Mammary epithelial cell (primary cell): ENCODE results near the gene ZNRF1.

ENCODE experiments used
- EZH2 ChIP-seq: IDR thresholded peaks from 2 replicates; pipeline ENCODE4 v1.6.1; 2012; ENCODE audit warnings: low read length, inconsistent platforms, borderline replicate concordance
- TF ChIP-seq, protein P1 (sequence below), 2 donors: IDR thresholded peaks in 1 of 2; conservative IDR thresholded peaks in 1 of 2; 2 replicates each; pipeline ENCODE4 v1.5.1; 2011 to 2012; ENCODE audit warnings: inconsistent platforms in 2 of 2, low read length in 2 of 2, mild to moderate bottlenecking in 2 of 2, control low read depth in 1 of 2, low read depth in 1 of 2; ENCODE audit not compliant: insufficient read depth in 1 of 2; ENCODE audit errors: extremely low read depth in 1 of 2

DNA sequence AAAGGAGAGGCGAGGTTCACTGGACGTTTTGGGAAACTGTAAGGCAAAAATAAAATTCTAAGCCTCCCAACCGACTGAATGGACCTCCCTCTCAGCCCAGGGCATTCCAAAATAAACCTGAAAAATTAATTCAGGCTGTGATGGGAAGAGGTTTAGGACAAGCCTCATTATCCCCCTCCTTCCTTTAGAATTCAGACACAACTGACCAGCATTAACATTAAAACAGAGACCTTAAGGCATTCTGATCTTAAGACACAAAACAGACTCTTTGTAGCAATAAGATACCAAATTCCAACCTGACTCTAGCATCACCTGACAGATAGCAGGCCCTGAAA is 118.1 kb downstream of the ZNRF1 start:
- TF ChIP-seq, protein P1, sequence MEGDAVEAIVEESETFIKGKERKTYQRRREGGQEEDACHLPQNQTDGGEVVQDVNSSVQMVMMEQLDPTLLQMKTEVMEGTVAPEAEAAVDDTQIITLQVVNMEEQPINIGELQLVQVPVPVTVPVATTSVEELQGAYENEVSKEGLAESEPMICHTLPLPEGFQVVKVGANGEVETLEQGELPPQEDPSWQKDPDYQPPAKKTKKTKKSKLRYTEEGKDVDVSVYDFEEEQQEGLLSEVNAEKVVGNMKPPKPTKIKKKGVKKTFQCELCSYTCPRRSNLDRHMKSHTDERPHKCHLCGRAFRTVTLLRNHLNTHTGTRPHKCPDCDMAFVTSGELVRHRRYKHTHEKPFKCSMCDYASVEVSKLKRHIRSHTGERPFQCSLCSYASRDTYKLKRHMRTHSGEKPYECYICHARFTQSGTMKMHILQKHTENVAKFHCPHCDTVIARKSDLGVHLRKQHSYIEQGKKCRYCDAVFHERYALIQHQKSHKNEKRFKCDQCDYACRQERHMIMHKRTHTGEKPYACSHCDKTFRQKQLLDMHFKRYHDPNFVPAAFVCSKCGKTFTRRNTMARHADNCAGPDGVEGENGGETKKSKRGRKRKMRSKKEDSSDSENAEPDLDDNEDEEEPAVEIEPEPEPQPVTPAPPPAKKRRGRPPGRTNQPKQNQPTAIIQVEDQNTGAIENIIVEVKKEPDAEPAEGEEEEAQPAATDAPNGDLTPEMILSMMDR (conservative IDR thresholded peaks at IDR 0.05 in 1 of 2, IDR thresholded peaks at IDR 0.05 in 1 of 2; ENCODE audit: extremely low read depth in 1 of 2, insufficient read depth in 1 of 2, low read depth in 1 of 2, low read length in 2 of 2), result no peak
- no peak for TF ChIP-seq EZH2
